Measurements from ENCODE around the gene CRTAC1. TPM values are rescaled to one million over a fixed set of nuclear protein-coding genes. Genes with fewer than 3 reads are reported as not detected.

Gene CRTAC1
- polyA plus RNA-seq, 3 donors = not detected

DNA sequence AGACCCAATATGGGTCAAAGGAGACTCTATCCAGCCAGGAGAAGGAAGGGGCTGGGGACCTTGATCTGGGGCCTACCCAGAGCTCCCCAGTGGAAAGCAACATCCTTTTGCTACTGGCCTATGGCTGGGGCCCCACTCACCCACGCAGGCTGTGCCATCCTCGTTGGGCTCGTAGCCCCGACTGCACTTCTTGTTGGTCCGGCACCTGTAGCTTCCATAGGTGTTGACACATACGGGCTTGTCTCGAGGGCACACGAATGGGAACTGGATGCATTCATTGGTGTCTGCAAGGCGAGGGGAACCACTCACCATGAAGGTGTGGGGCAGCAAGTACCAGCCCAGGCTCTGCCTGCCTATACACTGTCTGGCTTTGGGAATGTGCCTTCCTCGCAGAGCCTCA lies 150.3 kb downstream of the CRTAC1 start:
- Histone ChIP-seq H3K4me3 (replicated peaks in 1 of 3; ENCODE audit: low read depth in 2 of 3, low read length in 3 of 3) (no peak overlapping the region), H3K27me3 (ENCODE audit: control insufficient read depth in 2 of 2, insufficient read depth in 2 of 2, low read length in 2 of 2) (no peaks in the 10 kb centered on the region), H3K79me2 (ENCODE audit: insufficient read depth, low read length) (no peaks in the 10 kb centered on the region), H3K36me3 (replicated peaks in 1 of 2; ENCODE audit: control insufficient read depth in 1 of 2, insufficient read depth in 2 of 2, low read length in 2 of 2) (no peaks in the 10 kb centered on the region), H3K4me1 (ENCODE audit: control insufficient read depth in 1 of 2, insufficient read depth in 2 of 2, low read length in 2 of 2) (no peaks in the 10 kb centered on the region), H3K9me3 (replicated peaks in 1 of 2; ENCODE audit: control insufficient read depth in 1 of 2, insufficient read depth in 1 of 2, low read length in 2 of 2) (no peaks in the 10 kb centered on the region), H3K4me2 (replicated peaks; ENCODE audit: extremely low read depth, low read length, poor library complexity, severe bottlenecking) (no peak overlapping the region), H4K20me1 (ENCODE audit: insufficient read depth, low read length) (no peaks in the 10 kb centered on the region), H2AFZ (ENCODE audit: insufficient read depth, low read depth, low read length, poor library complexity, severe bottlenecking) (no peak overlapping the region), H3K9ac (ENCODE audit: insufficient read depth, low read length, poor library complexity, severe bottlenecking) (no peak overlapping the region), H3K27ac (ENCODE audit: low read depth in 1 of 2, low read length in 2 of 2) (no peak overlapping the region)
- Mint-ChIP-seq H3K27me3 (ENCODE audit: low read depth in 3 of 3) (peaks cover 3 to 14% (median 7%) of the 10 kb centered on the region in 3 donors), H3K27ac (no peak overlapping the region), H3K4me3 (no peak overlapping the region), H3K36me3 (no peaks in the 10 kb centered on the region), H3K4me1 (no peaks in the 10 kb centered on the region), H3K9me3 (peaks cover 0 to 4% (median 0%) of the 10 kb centered on the region in 7 donors)
- no peak for TF ChIP-seq CTCF (IDR thresholded peaks at IDR 0.05)
- intact Hi-C loops (cut with micrococcal nuclease) = no loop called here
- 93% methylated on average over 10 of the region's 10 CpGs for WGBS (ENCODE audit: insufficient coverage)
- DNase-seq = no peak

DNA sequence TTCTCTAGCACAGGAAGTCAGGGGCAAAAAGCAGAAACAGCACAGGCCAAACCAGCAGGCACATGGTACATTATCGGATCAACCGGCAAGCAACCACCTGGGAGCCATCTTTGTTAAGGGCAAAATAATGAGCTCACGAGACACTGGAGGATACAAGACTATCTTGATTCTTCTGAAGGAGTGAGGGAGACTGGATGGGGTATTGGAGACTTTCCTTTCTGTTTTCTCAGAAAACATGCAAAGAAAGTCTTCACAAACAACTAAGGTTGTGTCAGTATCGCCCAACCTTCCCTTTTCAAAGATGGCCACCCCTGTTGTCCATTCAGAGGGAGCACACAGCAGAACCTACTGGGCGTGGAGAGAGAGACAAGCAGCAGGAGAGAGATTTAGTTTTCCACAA lies 151.2 kb downstream of the CRTAC1 start:
- intact Hi-C loops (cut with micrococcal nuclease) = no loop called here

More for the DNA sequence above, 151.2 kb downstream of the CRTAC1 start:
- Mint-ChIP-seq H3K36me3 (no peaks in the 10 kb centered on the region), H3K27me3 (ENCODE audit: low read depth in 3 of 3) (peaks cover 3 to 12% (median 7%) of the 10 kb centered on the region in 3 donors), H3K4me3 (no peak overlapping the region), H3K4me1 (no peaks in the 10 kb centered on the region), H3K27ac (peak overlapping the region in 1 of 7 donors; percentile 47), H3K9me3 (peaks cover 0 to 4% (median 0%) of the 10 kb centered on the region in 7 donors)
- Histone ChIP-seq H3K27ac (ENCODE audit: low read depth in 1 of 2, low read length in 2 of 2) (no peak overlapping the region), H4K20me1 (ENCODE audit: insufficient read depth, low read length) (no peaks in the 10 kb centered on the region), H3K79me2 (ENCODE audit: insufficient read depth, low read length) (no peaks in the 10 kb centered on the region), H3K4me2 (replicated peaks; ENCODE audit: extremely low read depth, low read length, poor library complexity, severe bottlenecking) (no peak overlapping the region), H3K4me1 (ENCODE audit: control insufficient read depth in 1 of 2, insufficient read depth in 2 of 2, low read length in 2 of 2) (no peaks in the 10 kb centered on the region), H3K9me3 (replicated peaks in 1 of 2; ENCODE audit: control insufficient read depth in 1 of 2, insufficient read depth in 1 of 2, low read length in 2 of 2) (no peaks in the 10 kb centered on the region), H3K36me3 (replicated peaks in 1 of 2; ENCODE audit: control insufficient read depth in 1 of 2, insufficient read depth in 2 of 2, low read length in 2 of 2) (no peaks in the 10 kb centered on the region), H3K9ac (ENCODE audit: insufficient read depth, low read length, poor library complexity, severe bottlenecking) (no peak overlapping the region), H2AFZ (ENCODE audit: insufficient read depth, low read depth, low read length, poor library complexity, severe bottlenecking) (no peak overlapping the region), H3K4me3 (replicated peaks in 1 of 3; ENCODE audit: low read depth in 2 of 3, low read length in 3 of 3) (no peak overlapping the region), H3K27me3 (ENCODE audit: control insufficient read depth in 2 of 2, insufficient read depth in 2 of 2, low read length in 2 of 2) (no peaks in the 10 kb centered on the region)
- DNase-seq = no peak
- 100% methylated on average over 2 of the region's 5 CpGs for WGBS (ENCODE audit: insufficient coverage)
- TF ChIP-seq CTCF (IDR thresholded peaks at IDR 0.05) = no peak
